Left lung (tissue), 10 donors: ENCODE results near the gene PPFIA3. TPM values are rescaled to one million over a fixed set of nuclear protein-coding genes. Genes with fewer than 3 reads are reported as not detected.

ENCODE experiments used
- ATAC-seq: fragments of 200-7000 bp; cut with Tn5 transposase; one replicate; pipeline ENCODE4 v1.9.1; 2020; ENCODE audit warnings: moderate library complexity
- DNase-seq, 4 donors: peaks; one replicate each; pipeline ENCODE4 v3.0.0-alpha.2; 2013 to 2020
- H3K27ac ChIP-seq, 2 donors: fragments of 200-600 bp; sonication (generic) in 1 of 2; one replicate each; pipeline versions ENCODE4 v1.5.0 to v1.8.0; 2020 to 2021
- H3K27me3 ChIP-seq, 2 donors: fragments of 200-600 bp; sonication (generic) in 1 of 2; one replicate each; pipeline versions ENCODE4 v1.5.0 to v1.8.0; 2020 to 2021
- H3K36me3 ChIP-seq, 2 donors: fragments of 200-600 bp; sonication (generic) in 1 of 2; one replicate each; pipeline versions ENCODE4 v1.5.0 to v1.8.0; 2020 to 2021
- H3K4me1 ChIP-seq, 2 donors: fragments of 200-600 bp; one replicate each; pipeline ENCODE4 v1.8.0; 2021
- H3K4me3 ChIP-seq, 2 donors: fragments of 200-600 bp; sonication (generic) in 1 of 2; one replicate each; pipeline versions ENCODE4 v1.5.0 to v1.8.0; 2020 to 2021; ENCODE audit warnings: mild to moderate bottlenecking in 1 of 2
- H3K9me3 ChIP-seq, 2 donors: fragments of 200-600 bp; sonication (generic) in 1 of 2; one replicate each; pipeline versions ENCODE4 v1.5.0 to v1.8.0; 2020 to 2021
- intact Hi-C, 2 donors: fragments of 100-400 bp; cut with DNase I; formaldehyde crosslinking; loops; one replicate each; pipeline versions ENCODE4 v1.11.2 to v1.14.2; 2022
- polyA plus RNA-seq, 6 donors: library from polyadenylated mRNA; unstranded; fragments of 120-200 nt; gene quantifications; one replicate each; pipeline ENCODE4 v1.2.1, GENCODE V29; 2013; ENCODE audit not compliant: insufficient read length in 6 of 6
- total RNA-seq, 2 donors: library from RNA; stranded (reverse); fragmentation: NEBNext Ultra II Directional; extraction: Animal tissue kit (Norgen Biotek cat#: 25700); gene quantifications; one replicate each; pipeline ENCODE4 v1.2.1, GENCODE V29; 2021
- TF ChIP-seq, protein P1 (sequence below), 2 donors: fragments of 200-600 bp; sonication (generic) in 1 of 2; IDR thresholded peaks; one replicate each; pipeline versions ENCODE4 v1.5.0 to v1.8.0; 2021; ENCODE audit warnings: antibody characterized with exemption in 2 of 2
- donor health status: DM: no; HTN: yes; CAD: no.
- donor health status: DM: no; HTN: no; CAD: no.

PPFIA3 gene
- total and polyA plus RNA-seq, 8 donors, result 5.9 to 9.9 (median 7.6) TPM

DNA sequence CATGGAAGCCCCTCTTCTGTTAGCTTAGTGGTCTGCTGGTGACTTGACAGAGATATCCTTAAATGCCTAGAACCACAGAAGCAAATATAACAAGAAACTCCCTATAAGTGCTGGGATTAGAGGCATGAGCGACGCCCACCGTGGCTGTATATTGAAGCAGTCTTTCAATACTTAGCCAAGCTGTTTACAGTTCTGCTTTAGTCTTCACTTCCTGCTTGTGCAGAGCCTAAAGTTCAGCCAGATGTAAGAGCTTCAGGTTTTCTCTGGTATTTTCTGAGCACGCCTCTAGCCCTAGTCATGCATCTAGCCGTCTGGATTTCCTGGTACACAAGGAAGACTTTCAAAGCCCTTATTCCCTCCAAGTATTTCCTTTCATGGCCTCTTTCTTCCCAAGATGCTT is 66.8 kb downstream of the PPFIA3 start:
- Histone ChIP-seq H3K27ac (no peak overlapping the region), H3K27me3 (no peaks in the 10 kb centered on the region), H3K36me3 (peaks cover 0 to 30% of the 10 kb centered on the region in 2 donors), H3K4me1 (no peaks in the 10 kb centered on the region), H3K4me3 (no peak overlapping the region), H3K9me3 (peaks cover 0 to 2% of the 10 kb centered on the region in 2 donors)
- intact Hi-C loops, result no loop called here
- DNase-seq (no peak), ATAC-seq (no peak)
- TF ChIP-seq, protein P1, sequence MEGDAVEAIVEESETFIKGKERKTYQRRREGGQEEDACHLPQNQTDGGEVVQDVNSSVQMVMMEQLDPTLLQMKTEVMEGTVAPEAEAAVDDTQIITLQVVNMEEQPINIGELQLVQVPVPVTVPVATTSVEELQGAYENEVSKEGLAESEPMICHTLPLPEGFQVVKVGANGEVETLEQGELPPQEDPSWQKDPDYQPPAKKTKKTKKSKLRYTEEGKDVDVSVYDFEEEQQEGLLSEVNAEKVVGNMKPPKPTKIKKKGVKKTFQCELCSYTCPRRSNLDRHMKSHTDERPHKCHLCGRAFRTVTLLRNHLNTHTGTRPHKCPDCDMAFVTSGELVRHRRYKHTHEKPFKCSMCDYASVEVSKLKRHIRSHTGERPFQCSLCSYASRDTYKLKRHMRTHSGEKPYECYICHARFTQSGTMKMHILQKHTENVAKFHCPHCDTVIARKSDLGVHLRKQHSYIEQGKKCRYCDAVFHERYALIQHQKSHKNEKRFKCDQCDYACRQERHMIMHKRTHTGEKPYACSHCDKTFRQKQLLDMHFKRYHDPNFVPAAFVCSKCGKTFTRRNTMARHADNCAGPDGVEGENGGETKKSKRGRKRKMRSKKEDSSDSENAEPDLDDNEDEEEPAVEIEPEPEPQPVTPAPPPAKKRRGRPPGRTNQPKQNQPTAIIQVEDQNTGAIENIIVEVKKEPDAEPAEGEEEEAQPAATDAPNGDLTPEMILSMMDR (IDR thresholded peaks at IDR 0.05), result no peak

DNA sequence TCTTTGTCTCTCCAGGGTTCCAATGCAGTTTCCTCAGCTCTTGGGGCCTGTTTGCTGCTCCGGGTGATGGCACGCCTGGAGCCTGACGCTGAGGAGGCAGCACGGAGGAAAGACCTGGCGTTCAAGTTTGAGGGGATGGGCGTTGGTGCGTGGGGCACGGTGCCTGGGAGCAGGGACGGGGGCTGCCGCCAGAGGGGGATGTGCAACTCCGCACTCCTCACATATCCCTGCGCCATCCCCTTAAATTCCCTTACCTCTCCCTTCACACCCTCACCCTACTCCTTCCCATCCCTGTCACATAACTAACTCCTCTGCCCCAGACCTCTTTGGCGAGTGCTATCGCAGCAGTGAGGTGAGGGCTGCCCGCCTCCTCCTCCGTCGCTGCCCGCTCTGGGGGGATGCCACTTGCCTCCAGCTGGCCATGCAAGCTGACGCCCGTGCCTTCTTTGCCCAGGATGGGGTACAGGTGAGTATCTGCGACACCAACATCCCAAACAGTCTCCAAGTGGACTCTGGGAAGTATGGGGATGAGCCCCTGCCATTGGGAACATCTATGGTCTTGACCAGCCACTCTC is 69.4 kb downstream of the PPFIA3 start:
- peak overlapping the region; percentile 39 to 65 for H3K27ac ChIP-seq
- no peaks in the 10 kb centered on the region for H3K9me3 ChIP-seq
- H3K4me3 ChIP-seq, result no peak overlapping the region
- H3K27me3 ChIP-seq, result no peaks in the 10 kb centered on the region
- ATAC-seq, result no peak
- intact Hi-C loops, result no loop called here
- H3K4me1 ChIP-seq, result no peaks in the 10 kb centered on the region
- no peak for DNase-seq
- peaks cover 0 to 23% of the 10 kb centered on the region in 2 donors for H3K36me3 ChIP-seq
- TF ChIP-seq, protein P1 (IDR thresholded peaks at IDR 0.05), result no peak

DNA sequence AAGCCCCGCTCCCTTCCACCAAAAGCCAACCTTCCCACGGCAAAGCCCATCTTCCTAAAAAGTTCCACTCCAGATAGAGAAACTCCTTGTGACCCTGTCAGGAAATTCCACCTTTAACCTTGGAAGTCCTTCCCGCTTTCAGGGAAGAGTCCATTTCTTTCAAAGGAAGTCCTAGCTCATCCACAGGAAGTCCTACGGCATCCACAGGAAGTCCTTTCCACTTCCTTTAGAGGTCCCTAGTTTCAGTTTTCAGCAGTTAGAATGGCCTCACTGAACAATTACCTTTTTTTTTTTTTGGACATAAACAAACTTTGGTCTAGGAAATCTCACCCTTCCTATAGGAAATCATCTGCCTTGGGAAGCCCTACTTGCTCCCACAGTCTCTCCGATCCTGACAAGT is 69.9 kb downstream of the PPFIA3 start:
- Histone ChIP-seq H3K36me3 (peaks cover 0 to 23% of the 10 kb centered on the region in 2 donors), H3K4me1 (no peaks in the 10 kb centered on the region), H3K27ac (peak overlapping the region; percentile 47 to 65), H3K27me3 (no peaks in the 10 kb centered on the region), H3K4me3 (no peak overlapping the region), H3K9me3 (no peaks in the 10 kb centered on the region)
- TF ChIP-seq, protein P1 (IDR thresholded peaks at IDR 0.05), result no peak
- no peak for ATAC-seq
- DNase-seq, result no peak
- intact Hi-C loops, result no loop called here

DNA sequence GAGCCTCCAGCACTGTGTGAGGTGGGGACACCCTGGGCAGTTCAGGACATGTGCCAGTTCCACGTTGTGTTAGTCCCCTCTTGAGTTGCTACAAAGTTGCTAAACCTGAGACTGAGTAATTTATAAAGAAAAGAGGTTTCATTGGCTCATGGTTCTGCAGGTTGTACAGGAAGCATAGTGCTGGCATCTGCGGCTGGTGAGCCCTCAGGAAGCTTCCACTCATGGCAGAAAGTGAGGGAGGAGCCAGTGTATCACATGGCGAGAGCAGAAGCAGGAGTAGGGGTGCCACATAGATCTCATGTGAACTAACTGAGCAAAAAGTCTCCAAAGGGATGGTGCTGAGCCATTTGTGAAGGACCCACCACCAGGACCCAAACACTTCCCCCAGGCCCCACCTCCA is 71.4 kb downstream of the PPFIA3 start:
- DNase-seq, result no peak
- Histone ChIP-seq H3K9me3 (no peaks in the 10 kb centered on the region), H3K27me3 (no peaks in the 10 kb centered on the region), H3K4me3 (no peak overlapping the region), H3K27ac (peak overlapping the region in 1 of 2 donors; percentile 65), H3K4me1 (no peaks in the 10 kb centered on the region), H3K36me3 (peaks cover 0 to 23% of the 10 kb centered on the region in 2 donors)
- TF ChIP-seq, protein P1 (IDR thresholded peaks at IDR 0.05), result no peak
- ATAC-seq, result no peak
- intact Hi-C loops, result no loop called here

DNA sequence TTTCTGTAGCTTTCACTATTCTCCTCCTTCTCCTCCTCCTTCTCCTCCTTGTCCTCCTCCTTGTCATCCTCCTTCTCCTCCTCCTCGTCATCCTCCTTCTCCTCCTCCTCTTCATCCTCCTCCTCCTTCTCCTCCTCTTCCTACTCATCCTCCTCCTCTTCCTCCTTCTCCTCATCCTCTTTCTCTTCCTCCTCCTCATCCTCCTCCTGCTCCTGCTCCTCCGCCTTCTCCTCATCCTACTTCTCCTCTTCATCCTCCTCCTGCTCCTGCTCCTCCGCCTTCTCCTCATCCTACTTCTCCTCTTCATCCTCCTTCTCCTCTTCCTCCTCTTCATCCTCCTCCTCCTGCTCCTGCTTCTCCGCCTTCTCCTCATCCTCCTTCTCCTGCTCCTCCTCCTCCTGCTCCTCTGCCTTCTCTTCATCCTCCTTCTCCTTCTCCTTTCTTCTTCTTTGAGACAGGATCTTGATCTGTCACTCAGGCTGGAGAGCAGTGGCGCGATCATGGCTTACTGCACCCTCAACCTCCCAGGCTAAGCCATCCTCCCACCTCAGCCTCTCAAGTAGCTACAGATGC is 74.6 kb downstream of the PPFIA3 start:
- DNase-seq, result no peak
- no peak for ATAC-seq
- Histone ChIP-seq H3K4me1 (peaks cover 0 to 11% of the 10 kb centered on the region in 2 donors), H3K27me3 (no peaks in the 10 kb centered on the region), H3K9me3 (no peaks in the 10 kb centered on the region), H3K4me3 (no peak overlapping the region), H3K36me3 (peaks cover 0 to 13% of the 10 kb centered on the region in 2 donors), H3K27ac (no peak overlapping the region)
- intact Hi-C loops, result no loop called here
- TF ChIP-seq, protein P1 (IDR thresholded peaks at IDR 0.05), result no peak
